Astrocyte of the spinal cord (primary cell): Measurements from ENCODE around the gene GRM8.

Source experiments
- DNase-seq: peaks from one replicate; pipeline ENCODE4 v3.0.0; 2011; ENCODE audit warnings: low read depth, low spot score
- H3K4me3 ChIP-seq: 2 replicates; pipeline ENCODE4 v1.5.1; 2011; ENCODE audit warnings: low read depth, mild to moderate bottlenecking, low read length, moderate library complexity
- in situ Hi-C: cut with HindIII; loops from 2 replicates; pipeline ENCODE4 v1.10.0; 2017; ENCODE audit warnings: low sequenced_read_pairs
- TF ChIP-seq, protein P1 (sequence below): IDR thresholded peaks from 2 replicates; pipeline ENCODE4 v1.5.1; 2012; ENCODE audit warnings: low read depth, mild to moderate bottlenecking, low read length, inconsistent platforms

The GRM8 gene

DNA sequence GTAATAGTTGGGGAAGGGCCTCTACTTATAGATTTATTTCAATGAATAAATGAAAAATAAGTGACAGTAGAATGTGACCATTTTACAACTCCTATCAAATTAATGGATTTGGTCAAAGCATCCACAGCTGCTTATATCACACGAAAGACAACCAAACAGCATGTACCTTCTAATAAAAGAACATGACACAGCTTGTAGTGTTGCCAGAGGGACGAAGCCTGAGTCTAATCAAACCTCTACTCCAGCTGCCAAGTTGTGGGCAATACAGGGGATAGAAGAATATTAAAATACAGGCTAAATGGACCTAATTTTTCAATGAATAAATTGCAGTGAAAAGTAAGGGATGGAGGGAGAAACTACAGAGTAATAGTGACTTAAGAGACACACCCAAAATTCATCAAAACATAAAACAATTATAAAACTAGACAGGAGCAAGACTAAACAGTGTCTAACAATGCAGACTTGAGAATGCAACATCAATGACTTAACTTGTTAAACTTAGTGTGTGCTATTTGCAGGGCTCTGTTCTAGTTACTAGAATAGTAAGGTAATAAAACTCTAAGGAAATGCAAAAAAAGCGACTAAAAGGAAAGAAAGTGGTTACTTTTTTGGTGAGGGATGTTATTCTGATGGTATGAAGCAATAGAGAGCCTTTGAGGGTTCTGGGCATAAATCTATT, 853.8 kb downstream of the GRM8 start:
- no peak overlapping the region for H3K4me3 ChIP-seq
- in situ Hi-C loops = no loop called here
- no peak for DNase-seq
- TF ChIP-seq, protein P1, sequence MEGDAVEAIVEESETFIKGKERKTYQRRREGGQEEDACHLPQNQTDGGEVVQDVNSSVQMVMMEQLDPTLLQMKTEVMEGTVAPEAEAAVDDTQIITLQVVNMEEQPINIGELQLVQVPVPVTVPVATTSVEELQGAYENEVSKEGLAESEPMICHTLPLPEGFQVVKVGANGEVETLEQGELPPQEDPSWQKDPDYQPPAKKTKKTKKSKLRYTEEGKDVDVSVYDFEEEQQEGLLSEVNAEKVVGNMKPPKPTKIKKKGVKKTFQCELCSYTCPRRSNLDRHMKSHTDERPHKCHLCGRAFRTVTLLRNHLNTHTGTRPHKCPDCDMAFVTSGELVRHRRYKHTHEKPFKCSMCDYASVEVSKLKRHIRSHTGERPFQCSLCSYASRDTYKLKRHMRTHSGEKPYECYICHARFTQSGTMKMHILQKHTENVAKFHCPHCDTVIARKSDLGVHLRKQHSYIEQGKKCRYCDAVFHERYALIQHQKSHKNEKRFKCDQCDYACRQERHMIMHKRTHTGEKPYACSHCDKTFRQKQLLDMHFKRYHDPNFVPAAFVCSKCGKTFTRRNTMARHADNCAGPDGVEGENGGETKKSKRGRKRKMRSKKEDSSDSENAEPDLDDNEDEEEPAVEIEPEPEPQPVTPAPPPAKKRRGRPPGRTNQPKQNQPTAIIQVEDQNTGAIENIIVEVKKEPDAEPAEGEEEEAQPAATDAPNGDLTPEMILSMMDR = no peak

DNA sequence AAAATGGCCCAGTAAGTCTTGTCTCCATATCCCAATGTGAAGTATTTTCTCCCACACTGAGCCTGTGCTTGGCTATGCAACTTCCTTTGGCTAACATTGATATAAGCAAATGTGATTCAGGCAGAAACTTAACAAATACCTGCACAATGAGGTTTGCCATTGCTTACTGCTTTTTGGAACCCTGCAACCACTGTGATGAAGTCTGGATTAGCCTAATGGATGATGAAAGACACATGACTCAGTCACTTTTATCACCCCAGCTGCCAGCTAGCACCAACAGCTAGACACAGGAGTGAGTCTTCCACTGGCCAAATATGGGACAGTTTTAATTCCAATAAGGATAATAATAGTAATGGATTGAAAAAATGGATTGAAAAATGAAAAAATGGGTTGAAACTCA, 854.5 kb downstream of the GRM8 start:
- TF ChIP-seq, protein P1 = no peak
- no peak overlapping the region for H3K4me3 ChIP-seq
- DNase-seq = no peak
- in situ Hi-C loops = no loop called here

DNA sequence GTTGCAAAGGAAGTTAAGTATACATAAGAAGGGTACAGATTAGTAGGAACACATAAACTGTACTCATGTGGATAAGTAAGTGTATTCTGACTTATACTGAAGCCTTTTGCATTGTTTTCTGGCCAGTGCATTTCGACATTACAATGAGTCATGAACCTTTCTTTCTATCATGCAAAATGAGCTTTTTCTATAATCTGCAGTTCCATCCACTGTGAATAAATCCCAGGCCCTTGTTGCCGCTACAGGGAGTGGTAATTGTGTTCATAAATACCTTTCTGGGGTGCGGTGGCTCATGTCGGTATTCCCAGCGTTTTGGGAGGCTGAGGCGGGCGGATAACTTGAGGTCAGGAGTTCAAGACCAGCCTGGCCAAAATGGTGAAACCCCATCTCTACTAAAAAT, 858.3 kb downstream of the GRM8 start:
- TF ChIP-seq, protein P1 = no peak
- H3K4me3 ChIP-seq = no peak overlapping the region
- no peak for DNase-seq
- in situ Hi-C loops = no loop called here
